ENCODE measurements around the gene CNGA2. TPM values are rescaled to one million over a fixed set of nuclear protein-coding genes. Genes with fewer than 3 reads are reported as not detected.

The CNGA2 gene
- total and polyA plus RNA-seq, 9 of the 15 experiments (the other 6 are each of a cell fraction or from before 2014, with no cell fraction given), result not detected

DNA sequence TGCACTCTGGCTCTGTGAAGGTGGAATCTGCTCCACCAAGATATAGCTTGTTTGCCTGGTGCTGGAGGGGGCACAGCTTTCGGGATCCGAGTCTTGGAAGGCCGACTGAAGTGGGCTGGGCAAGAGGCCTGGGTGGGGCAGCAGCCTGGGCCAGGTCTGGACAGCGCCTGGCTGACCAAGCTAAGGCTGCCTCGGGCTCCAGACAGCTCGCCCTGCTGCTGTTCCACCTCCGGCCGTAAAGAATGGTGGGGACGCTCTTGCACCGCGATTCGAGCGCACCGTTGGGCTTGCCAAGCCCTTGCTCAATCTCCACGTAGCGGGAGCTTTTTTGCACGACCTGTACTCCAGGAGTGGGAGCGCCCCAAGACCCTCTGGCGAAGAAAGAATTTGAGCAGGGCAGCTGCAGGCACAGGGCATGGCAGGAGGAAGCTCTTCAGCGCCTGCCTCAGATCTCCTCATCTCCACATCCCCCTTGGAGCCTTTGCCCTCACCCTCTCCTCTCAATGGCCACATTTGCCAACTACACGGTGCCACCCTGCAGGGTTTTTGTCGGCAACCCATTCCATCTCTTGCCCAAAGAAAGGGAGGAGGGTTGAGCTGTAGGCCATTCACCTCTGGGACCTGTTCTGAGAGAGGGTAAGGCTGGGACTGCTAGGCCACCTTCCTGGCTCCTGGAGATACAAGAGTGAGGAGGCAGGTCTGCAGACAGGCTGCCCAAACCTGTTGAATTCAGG, 18.9 kb downstream of the CNGA2 start (continued):
- TF ChIP-seq REST (IDR thresholded peaks at IDR 0.05; ENCODE audit: borderline replicate concordance) (peak; percentile 90), REST (CRISPR knock-in tag; IDR thresholded peaks at IDR 0.05; ENCODE audit: low read depth) (peak; percentile 60; the same call in 1 of the 2 replicates), CC2D1A (IDR thresholded peaks at IDR 0.05) (0 out of 2 replicates have a peak, but pooled peaks have one; percentile 36), NFIC (IDR thresholded peaks at IDR 0.05) (peak; percentile 43; the same call in 1 of the 2 replicates), FOXA1 (IDR thresholded peaks at IDR 0.05; ENCODE audit: borderline replicate concordance) (no peak), CEBPG (CRISPR knock-in tag; IDR thresholded peaks at IDR 0.05) (peak; percentile 80), CEBPG (tag; conservative IDR thresholded peaks at IDR 0.05 in 1 of 2, IDR thresholded peaks at IDR 0.05 in 1 of 2) (peak; percentile 60 to 85), CREB5 (CRISPR knock-in tag; IDR thresholded peaks at IDR 0.05) (no peak)

Data from K562 (cell line).